DND-41 (cell line): Measurements from ENCODE around the gene GAPT.

Source experiments
- EZH2 ChIP-seq: IDR thresholded peaks from 3 replicates; pipeline ENCODE4 v1.6.1; 2012; ENCODE audit warnings: borderline replicate concordance, low read depth, mild to moderate bottlenecking, moderate library complexity, low read length, inconsistent platforms; ENCODE audit not compliant: severe bottlenecking
- TF ChIP-seq, protein P1 (sequence below): IDR thresholded peaks from 2 replicates; pipeline ENCODE4 v1.5.1; 2012; ENCODE audit warnings: borderline replicate concordance, low read length, moderate library complexity, mild to moderate bottlenecking; ENCODE audit not compliant: poor library complexity, severe bottlenecking; ENCODE audit errors: extremely low read depth

DNA sequence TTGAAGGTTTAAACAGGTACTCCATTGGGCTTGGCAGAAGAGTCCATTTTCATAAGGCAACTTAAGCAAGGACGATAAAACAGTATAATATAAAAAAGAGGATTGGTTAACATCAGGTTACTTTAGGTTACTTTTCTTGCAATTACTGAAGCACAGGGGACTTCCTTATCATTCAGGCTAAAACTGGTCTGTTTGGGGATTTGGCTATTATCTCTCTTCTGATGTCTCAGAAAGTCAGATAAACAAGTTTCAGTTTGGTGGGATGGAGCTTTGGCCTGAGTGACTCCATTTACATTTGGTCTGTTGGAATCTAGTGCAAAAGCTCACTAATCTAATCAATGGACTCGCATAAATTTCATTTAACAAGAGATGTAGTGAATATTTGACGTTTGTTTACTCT is 8.0 kb downstream of the GAPT start:
- no peak for TF ChIP-seq EZH2
- TF ChIP-seq, protein P1, sequence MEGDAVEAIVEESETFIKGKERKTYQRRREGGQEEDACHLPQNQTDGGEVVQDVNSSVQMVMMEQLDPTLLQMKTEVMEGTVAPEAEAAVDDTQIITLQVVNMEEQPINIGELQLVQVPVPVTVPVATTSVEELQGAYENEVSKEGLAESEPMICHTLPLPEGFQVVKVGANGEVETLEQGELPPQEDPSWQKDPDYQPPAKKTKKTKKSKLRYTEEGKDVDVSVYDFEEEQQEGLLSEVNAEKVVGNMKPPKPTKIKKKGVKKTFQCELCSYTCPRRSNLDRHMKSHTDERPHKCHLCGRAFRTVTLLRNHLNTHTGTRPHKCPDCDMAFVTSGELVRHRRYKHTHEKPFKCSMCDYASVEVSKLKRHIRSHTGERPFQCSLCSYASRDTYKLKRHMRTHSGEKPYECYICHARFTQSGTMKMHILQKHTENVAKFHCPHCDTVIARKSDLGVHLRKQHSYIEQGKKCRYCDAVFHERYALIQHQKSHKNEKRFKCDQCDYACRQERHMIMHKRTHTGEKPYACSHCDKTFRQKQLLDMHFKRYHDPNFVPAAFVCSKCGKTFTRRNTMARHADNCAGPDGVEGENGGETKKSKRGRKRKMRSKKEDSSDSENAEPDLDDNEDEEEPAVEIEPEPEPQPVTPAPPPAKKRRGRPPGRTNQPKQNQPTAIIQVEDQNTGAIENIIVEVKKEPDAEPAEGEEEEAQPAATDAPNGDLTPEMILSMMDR = no peak
